Astrocyte (in vitro differentiated cells and primary cell): ENCODE results near the gene ITGB1.

Source experiments
- EZH2 ChIP-seq: IDR thresholded peaks from 2 replicates; pipeline ENCODE4 v1.6.1; 2012; ENCODE audit warnings: mild to moderate bottlenecking, low read length, inconsistent platforms; ENCODE audit not compliant: insufficient read depth
- TF ChIP-seq, protein P1 (sequence below): IDR thresholded peaks from 2 replicates; pipeline ENCODE4 v1.5.1; 2011; ENCODE audit warnings: low read depth, mild to moderate bottlenecking, inconsistent platforms, low read length, moderate library complexity; ENCODE audit not compliant: insufficient read depth

DNA sequence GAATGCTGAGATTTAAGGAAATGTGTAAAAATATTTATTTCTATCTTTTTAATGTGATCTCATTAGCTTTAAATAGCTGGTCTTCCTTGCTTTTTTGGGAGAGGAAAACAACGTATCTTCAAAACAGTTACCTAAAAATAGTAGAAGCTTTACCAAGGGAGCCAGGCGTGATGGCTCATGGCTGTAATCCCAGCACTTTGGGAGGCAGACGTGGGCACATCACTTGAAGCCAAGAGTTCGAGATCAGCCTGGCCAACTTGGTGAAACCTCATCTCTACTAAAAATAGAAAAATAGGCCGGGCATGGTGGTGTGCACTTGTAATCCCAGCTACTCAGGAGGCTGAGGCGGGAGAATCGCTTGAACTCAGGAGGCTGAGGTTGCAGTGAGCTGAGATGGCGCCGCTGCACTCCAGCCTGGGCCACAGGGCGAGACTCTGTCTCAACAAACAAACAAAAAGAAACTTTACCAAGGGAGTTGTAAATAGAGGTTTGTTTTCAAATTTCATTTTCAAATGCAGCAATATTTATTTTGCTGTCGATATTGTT is 48.4 kb upstream of the ITGB1 start:
- TF ChIP-seq EZH2, result no peak
- TF ChIP-seq, protein P1, sequence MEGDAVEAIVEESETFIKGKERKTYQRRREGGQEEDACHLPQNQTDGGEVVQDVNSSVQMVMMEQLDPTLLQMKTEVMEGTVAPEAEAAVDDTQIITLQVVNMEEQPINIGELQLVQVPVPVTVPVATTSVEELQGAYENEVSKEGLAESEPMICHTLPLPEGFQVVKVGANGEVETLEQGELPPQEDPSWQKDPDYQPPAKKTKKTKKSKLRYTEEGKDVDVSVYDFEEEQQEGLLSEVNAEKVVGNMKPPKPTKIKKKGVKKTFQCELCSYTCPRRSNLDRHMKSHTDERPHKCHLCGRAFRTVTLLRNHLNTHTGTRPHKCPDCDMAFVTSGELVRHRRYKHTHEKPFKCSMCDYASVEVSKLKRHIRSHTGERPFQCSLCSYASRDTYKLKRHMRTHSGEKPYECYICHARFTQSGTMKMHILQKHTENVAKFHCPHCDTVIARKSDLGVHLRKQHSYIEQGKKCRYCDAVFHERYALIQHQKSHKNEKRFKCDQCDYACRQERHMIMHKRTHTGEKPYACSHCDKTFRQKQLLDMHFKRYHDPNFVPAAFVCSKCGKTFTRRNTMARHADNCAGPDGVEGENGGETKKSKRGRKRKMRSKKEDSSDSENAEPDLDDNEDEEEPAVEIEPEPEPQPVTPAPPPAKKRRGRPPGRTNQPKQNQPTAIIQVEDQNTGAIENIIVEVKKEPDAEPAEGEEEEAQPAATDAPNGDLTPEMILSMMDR, result no peak
